NCI-H748 (cell line): Measurements from ENCODE around the gene SDK2.
"Not testable (repeated sequence)": the region's sequence is repeated elsewhere in the genome, so short reads cannot be mapped to it uniquely, and the experiment has no call there.

Experiments used
- DNase-seq: peaks from one replicate; lab custom pipeline; 2025; ENCODE audit not compliant: unreplicated experiment; lab: John Stamatoyannopoulos, UW

Gene SDK2

DNA sequence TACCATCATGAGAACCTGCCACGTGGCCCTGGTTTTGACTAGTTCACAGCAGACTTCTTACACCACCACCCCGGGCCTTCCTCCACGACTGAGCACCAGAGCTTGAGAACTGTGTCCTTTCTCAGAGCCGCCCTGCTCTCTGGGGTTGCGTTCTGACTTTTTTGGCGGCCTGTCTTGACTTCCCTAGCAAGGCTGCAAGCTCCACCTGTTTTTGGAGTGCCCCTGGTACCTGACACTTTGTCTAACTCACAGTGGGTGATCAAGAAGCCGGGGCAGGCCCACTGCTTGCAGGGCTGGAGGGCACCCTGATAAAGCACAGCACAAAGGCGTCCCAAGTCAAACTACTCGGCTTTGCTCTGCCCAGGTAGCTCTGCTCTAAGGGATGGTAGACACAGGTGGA lies 154.3 kb downstream of the SDK2 start:
- no peak for DNase-seq

GRCh38 chr17:73489333-73489732 lies 154.9 kb downstream of the SDK2 start:
- DNase-seq = no peak

DNA sequence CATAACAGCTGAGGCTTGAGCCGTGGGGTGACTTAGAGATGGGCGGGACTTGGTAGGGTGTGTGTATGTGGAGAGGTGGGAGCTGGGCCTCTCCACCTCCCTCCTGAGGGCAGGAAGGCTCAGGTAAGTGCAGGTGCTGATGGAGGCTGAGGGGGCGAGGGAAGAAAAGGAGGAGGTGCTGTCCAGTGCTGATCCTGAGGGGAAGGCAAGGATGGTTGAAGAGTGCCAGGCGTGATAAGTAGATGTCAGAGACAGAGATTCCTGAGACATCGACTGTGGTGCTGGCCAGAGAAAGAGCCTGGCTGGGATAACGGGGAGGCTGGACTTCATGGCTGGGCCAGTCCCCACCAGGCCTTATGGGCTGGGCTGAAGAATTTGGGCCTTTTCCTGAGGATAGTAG lies 159.1 kb downstream of the SDK2 start:
- no peak for DNase-seq

GRCh38 chr17:73482894-73483293 lies 161.4 kb downstream of the SDK2 start:
- no peak for DNase-seq

GRCh38 chr17:73482251-73482716 lies 162.0 kb downstream of the SDK2 start:
- no peak for DNase-seq

DNA sequence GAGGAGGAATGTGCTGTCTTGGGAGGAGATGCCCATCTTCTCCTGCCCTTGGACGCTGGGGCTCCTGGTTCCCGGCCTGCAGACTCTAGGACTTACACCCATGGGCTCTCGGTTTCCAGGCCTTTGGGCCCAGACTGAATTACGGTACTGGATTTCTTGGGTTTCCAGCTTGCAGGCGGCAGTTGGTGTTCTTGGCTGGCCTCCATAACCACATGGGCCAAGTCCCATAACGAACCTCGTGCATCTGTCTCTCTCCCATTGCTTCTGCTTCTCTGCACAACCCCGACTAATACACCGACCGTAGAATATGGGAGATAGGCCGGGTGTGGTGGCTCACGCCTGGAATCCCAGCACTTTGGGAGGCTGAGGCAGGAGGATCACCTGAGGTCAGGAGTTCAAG lies 162.6 kb downstream of the SDK2 start:
- DNase-seq = no peak

DNA sequence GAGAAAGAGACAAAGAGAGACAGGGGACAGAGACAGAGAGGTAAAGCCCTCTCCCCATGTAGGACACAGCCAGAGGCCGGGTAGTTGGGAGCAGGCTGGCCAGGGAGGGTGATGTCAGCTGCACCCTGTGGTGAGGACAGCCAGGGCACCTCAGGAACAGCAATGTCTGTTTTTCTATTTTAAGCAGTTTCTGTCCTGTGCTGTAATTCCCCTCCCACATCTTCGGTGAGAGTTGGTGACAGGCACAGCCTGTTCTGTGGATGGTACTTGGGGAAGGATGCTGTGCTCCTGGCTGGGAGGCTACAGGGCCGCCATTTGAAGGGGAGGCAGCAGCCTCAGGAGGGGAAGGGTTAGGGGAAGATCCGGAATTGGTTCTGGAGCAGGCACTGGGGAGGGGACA lies 163.5 kb downstream of the SDK2 start:
- DNase-seq = no peak

DNA sequence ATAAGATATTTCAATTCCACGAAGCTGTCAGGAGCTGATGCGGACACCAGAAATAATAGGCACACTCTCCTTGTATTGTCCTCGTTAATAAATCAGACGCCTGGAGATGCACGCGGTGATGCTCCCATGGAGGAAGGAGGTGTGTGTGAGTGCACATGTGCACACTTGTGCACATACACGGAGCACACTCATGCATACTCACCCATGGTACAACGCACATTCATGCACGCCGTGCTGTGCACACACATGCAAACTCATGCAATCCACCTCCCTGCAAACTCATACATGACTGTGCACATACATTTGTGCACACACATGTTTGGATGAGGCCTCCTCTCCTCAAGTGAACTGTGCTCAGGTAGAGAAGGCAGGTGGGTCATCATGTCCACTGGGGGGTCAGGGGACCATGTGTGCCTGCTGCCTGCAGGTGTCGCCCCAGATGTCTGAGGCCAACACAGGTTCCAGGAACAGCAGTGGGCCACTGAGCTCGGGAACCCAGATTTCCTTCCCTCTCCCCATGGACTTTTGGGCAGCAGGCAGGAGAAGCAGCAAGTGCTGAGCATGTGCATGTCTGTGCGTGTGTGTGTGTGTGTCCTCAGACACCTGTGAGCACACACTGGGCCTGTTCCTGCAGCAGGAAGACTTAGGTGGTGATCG lies 165.3 kb downstream of the SDK2 start:
- DNase-seq = no peak

DNA sequence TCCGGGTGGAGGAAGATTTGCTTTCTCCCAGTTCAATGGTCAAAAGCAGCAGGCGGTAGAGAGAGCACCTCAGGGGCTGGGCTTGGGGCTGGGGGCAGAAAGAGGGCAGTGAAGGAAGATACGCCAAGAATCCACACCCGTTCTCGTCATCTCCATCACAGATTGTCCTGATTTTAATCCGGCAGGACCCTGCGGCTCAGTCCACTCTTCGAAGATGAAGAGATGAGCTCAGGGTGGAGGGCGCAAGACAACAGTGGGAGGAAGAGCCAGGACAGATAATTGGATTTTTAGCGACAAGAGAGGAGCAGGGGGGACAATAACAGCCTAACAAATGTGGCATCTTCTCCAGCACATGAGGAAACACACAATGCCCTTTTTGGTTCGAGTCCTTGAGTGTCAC lies 165.9 kb downstream of the SDK2 start:
- no peak for DNase-seq

DNA sequence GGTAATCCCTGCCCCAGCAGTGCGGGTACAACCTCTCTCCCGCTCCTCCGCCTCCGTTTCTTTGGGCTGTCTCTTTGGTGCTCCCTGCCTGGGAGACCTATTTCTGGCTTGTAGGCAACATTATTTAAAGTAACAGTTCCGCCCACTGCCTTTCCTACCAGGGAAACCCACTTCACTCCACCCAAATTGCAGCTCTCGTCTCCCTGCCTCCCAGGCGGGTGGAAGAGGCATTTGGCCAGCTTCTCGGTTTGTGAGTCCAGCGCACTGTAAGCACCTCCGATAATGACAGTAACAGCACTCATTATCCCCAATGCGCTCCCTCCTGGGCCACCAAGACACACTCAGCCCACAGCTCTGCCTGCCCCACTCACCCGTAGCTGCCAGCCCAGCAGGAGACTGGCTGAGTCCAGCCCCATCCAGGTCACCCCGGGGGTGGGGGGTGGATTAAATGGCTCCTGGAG lies 167.3 kb downstream of the SDK2 start:
- DNase-seq = peak; percentile 79

DNA sequence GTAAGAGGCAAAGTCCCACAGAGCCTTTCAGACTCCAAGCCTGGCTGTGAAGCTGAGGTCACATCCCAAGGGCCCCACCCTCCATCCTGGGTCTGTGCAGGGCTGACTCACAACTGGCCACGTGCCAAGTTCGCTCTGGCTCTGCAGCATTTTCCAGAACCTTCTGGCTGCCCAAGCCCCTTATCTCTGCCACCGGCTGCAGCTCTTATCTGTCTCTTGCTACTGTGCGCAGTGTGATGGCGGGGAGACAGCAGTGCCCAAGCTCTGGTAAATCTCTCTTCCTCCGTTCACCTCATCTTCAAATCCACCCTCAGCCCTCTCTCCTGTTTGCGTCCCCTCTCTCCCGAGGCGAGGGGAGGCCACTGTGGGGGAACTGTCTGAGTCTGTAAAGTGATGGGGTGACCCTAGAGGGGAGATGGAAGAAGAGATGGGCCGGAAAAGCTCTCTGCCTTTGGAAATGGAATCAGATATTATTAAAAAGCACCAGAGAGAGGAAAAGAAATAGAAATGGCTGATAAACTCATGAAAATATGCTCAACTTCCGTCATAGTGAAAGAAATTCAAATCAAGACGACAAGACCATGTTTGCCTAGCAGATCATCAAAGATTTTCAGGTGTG lies 169.8 kb downstream of the SDK2 start:
- DNase-seq = peak; percentile 68

DNA sequence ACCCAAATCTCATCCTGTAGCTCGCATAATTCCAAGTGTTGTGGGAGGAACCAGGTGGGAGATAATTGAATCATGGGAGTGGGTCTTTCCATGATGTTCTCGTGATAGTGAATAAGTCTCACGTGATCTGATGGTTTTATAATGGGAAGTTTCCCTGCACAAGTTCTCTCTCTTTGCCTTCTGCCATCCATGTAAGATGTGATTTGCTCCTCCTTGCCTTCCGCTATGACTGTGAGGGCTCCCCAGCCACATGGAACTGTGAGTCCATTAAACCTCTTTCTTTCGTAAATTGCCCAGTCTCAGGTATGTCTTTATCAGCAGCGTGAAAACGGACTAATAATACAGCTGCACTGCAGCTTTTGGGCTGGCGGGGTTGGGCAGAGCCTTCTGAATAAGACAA lies 171.5 kb downstream of the SDK2 start:
- not testable (repeated sequence) for DNase-seq

GRCh38 chr17:73471924-73472323 lies 172.3 kb downstream of the SDK2 start:
- no peak for DNase-seq

GRCh38 chr17:73470316-73470826 lies 173.9 kb downstream of the SDK2 start:
- DNase-seq = no peak

DNA sequence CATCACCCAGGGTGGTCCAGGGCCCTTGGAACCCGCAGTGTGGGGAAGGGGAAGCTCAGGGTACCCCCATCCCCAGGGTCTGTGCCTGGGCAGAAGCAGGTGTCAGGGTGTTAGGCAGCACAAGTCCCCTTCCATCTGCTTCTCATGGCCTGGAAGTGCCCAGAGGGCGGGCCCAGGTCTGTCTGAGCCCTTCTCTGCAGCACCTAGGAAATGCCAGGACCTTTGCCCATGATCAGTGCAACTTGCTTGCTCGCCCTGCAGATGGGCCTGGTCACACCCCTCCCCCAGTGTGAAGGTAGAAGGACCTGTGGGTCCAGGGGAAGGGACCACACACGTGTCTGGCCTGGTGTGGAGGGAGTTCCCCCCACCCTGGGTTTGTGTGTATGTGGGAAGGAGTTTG lies 174.9 kb downstream of the SDK2 start:
- no peak for DNase-seq

DNA sequence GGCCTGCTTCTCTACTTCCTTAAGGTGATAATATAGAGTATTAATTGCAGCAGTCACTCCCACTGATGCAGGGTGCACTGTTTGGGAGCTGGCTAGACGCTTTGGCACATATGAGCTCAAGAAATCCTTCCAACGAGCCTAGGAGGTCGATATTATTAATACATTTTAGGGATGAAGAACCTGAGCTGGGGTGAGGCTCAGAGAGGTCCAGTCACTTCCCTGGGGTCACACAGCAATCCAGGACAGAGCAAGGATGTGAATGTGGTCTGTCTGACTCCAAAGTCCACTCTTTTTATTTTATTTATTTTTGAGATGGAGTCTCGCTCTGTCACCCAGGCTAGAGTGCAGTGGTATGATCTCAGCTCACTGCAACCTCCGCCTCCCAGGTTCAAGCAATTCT lies 176.0 kb downstream of the SDK2 start:
- DNase-seq = no peak

DNA sequence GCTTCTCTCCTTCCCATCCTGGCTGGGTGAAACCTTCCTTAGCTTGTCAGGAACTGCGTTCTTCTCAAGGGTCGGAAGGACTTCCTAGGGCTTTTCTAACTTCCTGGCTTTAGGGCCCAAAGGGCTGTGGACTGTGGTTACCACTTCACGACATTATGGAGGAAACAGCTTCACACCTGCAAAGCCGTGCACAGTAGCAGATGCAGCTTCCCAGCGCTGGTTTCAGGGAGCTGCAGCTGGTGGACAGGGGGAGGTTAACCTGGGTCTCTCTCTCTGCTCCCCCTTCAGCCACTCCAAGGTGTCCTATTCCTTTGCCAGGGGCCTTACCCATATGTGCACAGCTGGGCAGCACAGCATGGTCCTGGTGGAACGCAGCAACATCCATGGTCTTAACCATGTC lies 176.6 kb downstream of the SDK2 start:
- peak; percentile 6 for DNase-seq

DNA sequence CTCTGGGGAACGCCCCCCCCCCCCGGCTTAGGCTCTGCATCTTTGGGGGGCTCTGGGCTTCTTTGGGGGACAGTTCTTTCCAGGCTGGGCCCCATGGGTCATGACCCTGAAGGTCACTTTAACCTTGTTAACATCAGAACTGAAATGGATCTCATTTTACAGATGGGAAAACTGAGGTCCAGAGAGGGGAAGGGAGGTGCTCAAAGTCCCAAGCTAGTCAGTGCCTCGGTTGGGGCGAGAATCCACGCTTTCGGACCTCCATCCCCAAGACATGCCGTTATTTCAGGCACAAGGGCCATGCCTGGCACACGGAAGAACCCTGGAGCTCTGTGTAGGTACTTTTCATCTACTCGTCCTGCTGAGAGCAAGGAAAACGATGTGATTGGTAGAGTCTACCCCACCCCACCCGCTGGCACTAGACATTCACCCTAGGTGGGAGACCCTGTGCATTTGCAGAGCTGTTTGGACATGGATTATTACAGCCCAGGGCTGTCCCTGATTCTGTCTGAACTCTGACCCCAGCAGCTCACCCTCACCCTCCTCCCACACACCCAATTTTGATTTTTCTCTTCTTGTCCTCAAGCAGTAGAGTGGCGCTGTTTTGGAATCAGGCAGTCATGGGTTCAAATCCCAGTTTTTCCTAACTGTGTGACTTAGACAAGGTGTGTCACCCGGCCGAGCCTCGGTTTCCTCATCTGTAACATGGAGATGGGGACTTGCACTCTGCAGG lies 177.4 kb downstream of the SDK2 start:
- DNase-seq = peak; percentile 24

GRCh38 chr17:73465953-73466230 lies 178.4 kb downstream of the SDK2 start:
- no peak for DNase-seq

GRCh38 chr17:73465130-73465952 lies 178.9 kb downstream of the SDK2 start:
- peak; percentile 98 for DNase-seq

DNA sequence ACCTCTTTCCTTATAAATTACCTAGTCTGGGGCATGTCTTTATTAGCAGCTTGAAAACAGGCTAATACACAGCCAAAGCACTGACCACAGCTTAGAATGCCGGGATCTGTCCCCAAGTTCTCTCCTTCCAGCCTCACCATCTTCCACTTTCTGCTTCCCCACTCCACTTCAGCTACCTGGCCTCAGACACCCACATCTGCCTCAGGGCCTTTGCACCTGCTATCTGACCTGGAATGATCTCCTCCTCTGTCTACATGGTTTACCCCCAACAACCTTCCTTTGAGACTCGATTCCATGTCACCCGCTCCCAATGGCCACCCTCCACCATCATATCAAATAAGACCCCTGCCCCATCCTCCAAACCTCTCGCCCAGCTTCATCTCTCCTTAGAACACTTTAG lies 179.8 kb downstream of the SDK2 start:
- DNase-seq = no peak
